ENCODE results near the gene CALML4.
"Not testable (repeated sequence)": the region's sequence is repeated elsewhere in the genome, so short reads cannot be mapped to it uniquely, and the experiment has no call there.

Gene CALML4, protein sequence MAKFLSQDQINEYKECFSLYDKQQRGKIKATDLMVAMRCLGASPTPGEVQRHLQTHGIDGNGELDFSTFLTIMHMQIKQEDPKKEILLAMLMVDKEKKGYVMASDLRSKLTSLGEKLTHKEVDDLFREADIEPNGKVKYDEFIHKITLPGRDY
- 0 to 1.6 (median 0.19) reads per million in 4 donors for total RNA-seq

DNA sequence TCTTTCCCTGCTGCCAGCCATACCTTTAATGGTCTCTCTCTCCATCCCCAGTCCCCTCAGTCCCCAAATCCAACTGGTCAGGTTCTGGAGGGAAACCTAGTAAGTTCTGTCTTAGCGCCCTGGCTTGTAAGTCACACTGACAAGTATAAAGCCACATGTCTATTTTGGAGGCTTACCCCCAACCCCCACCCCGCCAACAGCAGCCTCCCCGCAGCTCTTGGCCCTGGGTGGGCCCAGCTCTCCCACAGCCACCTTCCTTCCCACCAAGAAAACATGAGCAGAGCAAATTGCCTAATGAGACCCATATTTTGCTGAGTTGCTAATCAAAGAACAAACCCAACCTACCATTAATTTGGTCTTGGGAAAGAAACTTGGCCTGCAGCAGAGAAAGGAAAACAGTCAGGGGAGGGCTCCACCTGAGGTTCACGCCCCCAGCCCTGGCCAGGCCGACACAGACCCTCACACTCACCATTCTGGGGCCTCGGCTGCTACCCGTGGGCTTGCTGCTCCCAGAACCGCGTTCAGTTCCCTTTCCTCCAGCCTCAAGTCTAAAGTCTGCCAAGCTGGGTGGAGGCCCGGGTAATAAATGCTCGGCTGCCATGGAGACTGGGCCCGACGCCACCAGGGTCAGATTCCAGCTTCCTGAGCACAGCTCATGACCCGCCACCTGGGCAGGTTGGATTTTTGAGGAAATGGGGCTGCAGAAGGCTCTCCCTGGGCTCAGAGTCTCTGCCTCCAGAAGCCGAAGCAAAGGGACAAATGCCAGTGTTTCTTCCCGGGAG is at the start of gene CALML4:
CALML4 (minus strand) TSS at position 557 of the 782 bp plus-strand sequence; CDS start at position 472, 85 bp downstream.
- no peak for DNase-seq

DNA sequence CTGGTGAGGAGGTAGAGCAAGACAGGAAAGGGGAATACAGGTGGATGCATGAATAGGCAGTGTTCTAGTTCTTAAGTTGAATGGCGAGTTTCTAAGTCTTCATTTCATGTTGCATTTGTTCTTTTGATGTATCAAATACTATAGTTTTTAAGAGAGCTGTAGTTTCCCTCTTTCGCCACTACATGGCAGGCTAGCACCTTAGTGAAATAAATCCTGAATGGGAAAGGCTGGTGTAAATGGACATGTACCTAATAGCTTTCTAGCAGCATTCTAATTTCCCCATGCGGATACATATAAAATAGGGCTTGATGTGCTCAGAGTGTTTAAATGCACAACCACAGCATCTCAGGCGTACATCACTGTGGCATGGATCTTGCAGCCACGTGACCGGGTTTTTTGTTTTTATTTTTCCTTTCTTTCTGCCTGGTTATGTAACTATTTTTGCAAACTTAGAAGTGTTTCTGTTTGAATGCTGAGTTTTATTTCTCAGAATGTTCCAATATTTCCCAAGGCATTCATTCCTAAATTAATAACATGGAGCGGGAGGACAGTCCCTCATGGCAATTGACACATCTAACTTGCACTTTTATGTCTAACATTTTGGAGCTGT is 47.9 kb upstream of the CALML4 start:
- peak in 3 of 5 donors; percentile 18 to 50 (median 30) for DNase-seq

DNA sequence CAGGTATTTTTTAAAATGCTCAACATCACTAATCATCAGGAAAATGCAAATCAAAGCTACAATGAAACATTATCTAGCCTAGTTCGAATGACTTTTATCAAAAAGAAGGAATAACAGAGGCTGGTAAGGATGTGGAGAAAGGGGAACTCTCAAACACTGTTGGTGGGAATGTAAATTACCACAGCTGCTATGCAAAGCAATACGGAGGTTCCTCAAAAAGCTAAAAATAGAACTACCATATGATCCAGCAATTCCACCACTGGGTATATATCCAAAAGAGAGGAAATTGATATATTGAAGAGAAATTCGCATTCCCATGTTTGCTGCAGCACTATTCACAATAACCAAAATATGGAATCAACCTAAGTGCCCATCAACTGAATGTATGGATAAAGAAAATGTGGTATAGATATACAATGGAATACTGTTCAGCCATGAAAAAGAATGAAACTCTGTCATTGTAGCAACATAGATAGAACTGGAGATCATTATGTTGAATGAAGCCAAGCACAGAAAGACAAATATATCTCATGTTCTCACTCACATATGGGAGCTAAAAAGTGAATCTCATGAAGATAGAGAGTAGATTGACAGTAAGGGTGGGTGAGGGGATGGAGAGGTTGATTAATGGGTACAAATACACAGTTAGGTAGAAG is 44.1 kb upstream of the CALML4 start:
- no peak for DNase-seq

DNA sequence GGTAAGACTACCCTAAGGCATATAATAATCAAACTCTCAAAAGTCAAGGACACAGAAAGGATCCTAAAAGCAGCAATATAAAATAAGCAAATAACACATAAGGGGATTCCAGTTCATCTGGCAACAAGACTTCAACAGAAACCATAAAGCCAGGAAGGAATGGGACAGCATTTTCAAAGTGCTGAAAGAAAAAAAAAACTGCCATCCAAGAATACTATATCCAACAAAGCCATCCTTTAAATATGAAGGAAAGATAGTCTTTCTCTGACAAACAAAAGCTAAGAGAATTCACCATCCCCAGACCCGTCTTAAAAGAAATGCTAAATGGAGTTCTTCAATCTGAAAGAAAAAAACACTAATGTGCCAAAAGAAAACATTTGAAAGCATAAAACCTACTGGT is 39.1 kb upstream of the CALML4 start:
- DNase-seq = no peak

DNA sequence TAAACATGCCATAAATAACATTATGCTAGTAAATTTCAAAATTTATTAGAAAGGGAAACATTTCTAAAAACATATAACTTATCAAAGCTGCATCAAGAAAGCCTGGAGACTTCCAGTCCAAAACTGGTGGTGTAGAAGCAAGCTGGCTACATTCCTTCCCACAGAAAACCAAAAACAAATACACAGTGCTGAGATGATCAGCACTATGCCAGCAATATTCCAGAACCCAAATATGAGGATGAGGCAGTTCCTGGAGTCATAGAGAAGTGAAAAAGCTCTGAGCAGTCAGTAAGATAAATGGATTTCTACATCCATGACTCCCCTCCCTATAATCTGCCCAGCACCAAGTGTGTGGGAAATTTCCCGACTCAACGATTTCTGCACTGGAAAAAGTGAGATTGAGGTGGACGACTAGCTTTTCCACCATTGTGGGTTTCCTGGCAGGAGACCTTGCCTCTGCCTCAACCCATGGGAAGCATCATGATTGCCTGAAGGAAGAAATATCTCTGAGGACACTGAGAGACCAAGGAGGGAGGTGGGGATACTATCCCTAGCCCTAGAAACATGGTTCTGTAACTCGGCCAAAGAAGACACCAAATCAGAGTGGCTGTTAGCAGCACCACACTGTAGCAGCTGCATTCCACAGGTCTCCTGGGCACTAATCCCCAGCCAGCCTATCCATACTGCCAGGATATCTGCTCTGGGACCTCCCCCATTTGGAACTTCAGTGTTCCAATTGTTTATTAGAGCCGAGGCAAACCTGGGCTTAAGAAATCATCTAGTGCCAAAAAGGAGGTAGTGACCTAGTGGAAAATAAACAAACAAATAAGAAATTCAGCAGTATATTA is 36.2 kb upstream of the CALML4 start:
- no peak for DNase-seq

DNA sequence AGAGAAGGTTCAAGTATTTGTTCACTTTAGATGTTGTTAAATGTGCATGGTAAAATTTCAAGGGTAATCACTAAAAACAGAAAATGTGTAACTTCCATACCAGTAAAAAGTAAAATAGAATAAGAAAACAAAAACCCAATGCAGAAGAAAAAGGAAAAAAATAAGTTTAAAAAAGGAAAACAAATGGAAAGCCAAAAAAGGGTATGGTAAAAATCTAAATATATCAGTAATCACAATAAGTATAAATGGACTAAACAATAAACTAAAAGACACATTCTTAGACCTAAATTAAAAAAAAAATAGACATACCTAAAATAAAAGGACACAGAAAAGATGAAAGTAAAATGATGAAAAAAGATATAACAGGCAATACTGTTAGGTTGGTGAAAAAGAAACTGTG is 33.9 kb upstream of the CALML4 start:
- DNase-seq = no peak

DNA sequence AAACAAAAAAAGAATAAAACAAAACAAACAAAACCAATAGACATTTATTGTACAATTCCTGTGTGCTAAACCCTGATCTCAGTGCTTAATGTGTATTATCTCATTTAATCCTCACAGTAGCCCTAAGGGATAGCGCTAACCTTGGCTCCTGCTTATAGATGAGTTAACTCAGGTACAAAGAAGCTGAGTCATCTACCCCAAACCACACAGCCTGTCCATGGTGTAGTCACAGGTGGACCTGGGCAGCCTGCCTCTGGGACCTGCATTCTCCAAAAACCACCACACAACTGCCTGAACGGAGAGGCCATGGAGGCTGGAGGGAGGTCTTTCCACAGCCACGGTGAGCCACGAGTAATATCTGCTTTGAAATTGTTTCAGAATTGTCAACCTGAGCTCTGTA is 29.9 kb upstream of the CALML4 start:
- no peak for DNase-seq

DNA sequence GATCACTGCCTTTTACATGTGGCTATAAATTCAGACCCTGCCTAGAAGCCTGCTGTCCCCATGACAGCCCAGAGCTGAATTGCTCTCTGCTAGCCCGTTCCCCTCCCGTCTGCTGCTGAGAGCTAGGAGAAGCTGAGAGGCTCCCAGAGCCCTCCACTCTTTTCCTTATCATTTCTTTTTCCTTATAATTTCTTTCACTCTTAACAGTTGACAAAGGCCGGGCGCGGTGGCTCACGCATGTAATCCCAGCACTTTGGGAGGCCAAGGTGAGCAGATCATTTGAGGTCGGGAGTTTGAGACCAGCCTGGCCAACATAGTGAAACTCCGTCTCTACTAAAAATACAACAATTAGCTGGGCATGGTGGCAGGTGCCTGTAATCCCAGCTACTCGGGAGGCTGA is 29.4 kb upstream of the CALML4 start:
- DNase-seq = not testable (repeated sequence)

DNA sequence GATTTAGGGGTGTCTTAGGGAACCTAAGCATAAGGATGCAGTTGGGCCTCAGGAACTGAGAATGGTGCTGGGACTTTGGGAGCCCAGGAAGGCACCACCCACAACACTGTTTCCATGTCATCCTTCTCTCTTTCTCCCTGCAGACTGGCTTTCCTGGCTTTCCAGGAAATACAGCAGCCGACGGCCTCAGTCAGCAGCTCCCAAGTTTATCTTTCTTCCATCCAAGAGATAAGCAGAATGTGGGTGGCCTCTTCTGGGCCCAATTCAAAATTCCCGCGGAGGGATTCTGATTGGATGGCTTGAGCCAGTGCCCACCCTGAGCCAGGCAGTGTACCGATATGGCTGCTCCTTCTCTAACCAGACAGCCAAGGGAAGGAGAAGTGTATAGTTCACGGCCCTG is 28.9 kb upstream of the CALML4 start:
- no peak for DNase-seq

DNA sequence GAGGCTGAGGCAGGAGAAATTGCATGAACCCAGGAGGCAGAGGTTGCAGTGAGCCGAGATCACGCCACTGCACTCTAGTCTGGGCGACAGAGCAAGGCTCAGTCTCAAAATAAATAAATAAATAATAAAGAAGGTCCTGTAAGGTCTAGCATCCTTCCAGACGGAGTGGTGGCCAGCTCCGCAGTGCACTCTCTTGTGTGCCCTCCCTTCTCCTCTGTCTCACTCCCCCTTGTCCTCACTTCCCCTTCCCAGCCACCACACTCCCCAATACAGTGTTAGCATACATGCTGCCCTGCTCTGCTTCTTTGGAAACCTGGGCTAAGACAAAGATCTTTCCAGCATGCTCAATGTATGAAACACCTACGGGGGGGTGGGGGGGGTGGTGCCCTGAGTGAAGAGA is 27.8 kb upstream of the CALML4 start:
- no peak for DNase-seq

DNA sequence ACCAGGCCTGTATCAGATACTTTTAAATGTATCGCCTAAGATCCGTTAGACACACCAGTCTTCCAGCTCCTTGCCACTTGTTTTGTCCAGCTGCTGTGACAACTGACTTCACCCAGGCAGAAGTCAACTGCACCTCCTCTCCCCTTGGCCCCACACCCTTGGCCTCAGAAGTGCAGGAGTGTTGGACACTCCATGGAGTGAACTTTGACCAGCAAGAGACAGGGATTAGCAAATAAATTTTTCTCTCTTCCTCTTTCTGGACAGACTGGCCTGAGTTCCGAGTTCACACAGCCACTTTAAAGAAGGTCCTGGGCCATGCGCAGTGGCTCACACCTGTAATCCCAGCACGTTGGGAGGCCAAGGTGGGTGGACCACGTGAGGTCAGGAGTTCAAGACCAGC is 27.3 kb upstream of the CALML4 start:
- no peak for DNase-seq

DNA sequence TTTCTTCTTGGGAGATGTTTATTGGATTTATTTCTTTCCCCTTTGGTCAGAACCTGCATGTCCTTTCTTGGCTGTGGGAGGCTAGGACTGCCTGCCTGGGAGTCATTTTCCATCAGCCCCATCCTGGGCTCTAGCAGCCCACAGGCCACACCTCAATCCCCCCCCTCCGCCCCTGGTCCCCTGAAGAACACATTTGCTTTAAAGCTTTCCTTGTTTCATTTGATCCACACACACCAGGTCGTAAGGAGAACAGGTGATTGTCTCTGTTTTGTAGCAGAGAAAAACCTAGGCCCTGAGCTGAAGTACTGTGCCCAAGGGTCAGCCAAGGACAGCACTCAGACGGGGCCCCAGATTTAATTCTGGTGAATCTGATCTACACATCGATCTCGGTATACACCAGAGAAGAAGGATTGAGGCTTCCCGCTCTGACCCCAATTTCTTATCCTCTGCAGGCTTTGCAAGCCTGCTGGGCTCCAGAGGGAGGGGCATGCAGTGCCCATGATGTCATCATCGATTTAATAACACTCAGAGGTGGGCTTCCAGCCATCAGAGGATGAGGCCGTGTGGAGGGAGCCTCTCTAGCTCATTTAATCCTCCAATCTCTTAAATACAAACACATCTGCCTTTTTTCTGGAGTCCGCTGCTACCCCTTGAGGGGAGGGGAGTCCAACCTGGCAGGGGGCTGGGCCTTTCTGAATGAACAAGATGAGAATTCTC is 26.1 kb upstream of the CALML4 start:
- no peak for DNase-seq

DNA sequence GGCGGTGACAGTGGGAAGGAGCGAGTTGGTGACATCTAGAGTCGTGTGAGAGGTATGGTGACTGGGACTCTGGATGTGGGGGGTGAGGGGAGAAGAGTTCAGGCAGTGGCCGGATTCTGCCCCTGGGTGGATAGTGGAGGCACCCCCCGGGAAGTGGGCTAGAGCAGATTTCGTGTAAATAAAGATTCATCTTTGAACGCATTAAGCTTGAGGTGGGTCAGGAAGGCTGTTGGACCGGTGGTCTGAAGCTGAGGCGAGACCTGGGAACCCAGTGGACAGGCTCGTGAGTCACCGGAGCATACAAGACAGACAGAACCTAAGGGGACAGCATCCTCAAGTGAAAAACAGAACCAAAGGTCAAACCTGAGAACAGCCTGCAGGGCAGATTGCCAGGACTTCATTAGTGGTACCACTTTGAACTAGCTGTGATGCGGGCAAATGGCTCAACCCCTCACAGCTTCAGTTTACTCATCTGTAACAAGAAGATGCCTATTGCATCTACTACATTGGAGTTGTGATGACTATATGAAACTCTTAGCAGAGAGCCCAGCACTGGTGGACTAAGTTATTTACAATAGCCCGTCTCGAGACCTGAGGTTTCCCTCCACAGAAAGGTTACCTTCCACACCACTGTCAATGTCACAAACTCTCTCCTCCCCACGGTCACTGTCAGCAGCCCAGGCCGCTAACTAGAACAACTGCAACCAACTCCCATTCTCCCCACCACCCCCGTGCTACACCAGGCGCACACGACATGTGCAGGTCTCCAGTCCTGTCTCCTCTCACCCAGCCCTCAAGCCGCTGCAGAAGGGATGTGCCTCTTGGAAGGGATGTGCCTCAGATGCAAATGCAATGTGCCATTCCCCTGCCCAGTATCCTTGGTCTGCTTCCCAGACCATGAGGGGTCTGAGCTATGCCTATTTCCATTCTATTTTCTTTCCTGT is 25.3 kb upstream of the CALML4 start:
- no peak for DNase-seq

DNA sequence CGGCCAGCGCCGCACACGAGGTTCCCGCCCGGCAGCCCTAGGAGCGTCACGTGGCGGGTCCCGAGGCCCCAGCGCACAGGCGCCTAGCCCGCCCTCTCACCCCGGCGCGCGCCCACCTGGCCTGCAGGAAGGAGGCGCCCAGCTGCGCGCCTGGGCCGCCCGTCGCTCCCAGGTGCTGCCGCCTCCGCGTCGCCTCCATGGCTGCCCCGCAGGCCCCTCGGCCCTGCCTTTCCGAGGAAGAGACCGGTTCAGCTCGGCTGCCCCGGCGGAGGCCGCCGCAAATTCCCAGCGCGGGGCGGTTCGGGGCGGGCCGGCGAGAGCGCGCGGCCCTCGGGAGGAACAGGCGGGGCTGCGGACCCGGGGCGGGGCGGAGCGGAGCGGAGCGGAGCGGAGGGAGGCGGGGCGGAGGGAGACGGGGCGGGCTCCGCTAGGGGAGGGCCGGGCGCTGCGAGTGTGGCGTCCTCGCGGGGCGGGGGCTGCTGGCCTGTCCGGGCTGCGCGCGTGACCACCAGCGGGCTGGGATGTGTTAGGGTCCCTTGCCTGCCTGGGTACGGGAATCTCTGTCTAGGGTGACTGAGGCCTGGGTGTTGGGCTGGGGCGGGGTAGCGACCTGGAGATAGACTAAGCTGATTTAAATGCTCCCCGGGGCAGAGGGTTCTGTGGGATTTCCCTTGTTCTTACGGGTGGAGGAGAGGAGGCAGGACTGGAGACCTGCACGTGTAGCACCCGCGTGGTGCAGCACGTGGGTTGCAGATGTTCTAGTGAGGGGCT is 24.4 kb upstream of the CALML4 start, which contains the start of gene CLN6:
CLN6 (minus strand) TSS at position 343 of the 771 bp plus-strand sequence; CDS start at position 199, 144 bp downstream.
- DNase-seq = peak; percentile 62 to 79 (median 72)

DNA sequence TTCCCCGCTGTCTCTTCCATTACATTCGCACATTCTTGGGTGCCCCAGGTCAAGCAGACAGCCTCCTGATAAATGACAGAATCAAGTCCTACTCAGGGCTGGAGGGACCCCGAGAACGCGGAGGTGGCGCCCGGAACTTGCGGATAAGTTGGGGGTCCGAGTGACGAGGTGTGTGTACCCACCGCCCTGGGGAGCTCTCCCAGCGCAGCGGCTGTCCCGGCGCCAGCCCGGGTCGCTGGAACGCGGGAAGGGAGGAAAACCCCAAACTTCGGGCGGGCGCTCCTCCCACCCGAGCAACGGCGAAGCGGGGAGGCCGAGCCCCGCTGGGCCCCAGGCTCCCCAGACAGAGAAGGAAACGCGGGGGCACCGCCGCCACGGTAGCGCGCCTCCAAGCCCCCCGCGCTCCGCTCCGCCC is 23.8 kb upstream of the CALML4 start:
- peak in 1 of 5 donors; percentile 21 for DNase-seq

DNA sequence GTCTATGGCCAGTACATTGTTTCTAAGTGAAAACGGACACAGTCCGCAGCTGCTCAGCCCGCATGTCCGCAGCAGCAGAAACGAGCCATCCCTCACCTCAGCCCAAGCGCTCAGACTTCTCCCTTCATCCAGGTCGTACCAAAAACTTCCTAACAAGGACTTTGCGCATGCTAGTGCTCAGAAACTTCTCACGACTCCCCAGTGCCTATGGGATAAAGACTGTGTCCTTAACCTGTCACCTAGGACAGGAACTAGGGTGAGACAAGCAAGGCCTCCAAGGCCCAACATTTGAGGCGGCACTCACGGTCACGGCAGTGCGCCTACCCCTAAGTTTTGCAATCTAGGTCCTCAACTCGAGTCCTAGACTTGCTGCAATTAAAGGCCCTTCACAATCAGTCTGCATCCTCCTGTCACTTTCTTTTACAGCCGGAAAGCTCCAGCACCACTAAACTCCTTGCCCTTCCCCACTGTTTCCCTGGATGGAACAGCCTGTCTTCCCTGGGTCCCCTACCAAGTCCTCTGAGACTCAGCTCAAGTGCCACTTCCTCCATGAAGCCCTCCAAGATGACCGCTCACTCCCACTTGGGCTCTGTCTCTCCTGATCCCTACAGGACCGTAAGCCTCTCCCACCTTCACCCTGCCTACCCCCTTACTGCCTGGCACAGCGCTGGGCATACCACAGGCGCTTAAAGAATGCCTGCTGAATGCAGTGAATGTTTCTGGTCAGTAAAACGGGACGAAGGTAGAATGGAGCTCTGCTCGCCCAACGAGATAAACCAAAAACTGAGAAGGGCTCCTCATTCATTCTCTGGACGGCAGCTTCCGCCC is 23.2 kb upstream of the CALML4 start:
- DNase-seq = no peak

DNA sequence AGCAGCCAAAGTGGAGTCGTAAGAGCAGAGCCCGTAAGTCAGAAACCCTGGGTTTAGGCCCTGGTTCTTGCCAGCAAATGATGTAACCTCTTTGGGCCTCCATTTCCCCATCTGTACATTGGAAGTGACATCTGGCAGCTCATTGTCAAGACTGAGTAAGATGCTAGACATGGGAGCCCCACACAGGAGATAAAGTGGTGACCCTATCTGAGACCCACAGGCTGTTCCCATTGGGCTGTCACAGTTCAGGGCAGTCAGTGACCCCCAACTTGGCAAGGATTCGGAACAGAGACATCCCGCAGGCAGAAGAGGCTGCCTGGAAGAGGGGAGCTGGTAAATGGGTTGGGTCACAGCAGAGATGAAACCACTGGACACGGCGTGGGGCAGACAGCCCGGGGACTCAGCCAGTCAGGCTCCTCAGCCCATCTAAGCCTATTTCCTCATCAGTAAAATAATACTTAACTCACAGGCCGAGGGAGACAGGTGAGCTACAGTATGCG is 22.6 kb upstream of the CALML4 start:
- no peak for DNase-seq

DNA sequence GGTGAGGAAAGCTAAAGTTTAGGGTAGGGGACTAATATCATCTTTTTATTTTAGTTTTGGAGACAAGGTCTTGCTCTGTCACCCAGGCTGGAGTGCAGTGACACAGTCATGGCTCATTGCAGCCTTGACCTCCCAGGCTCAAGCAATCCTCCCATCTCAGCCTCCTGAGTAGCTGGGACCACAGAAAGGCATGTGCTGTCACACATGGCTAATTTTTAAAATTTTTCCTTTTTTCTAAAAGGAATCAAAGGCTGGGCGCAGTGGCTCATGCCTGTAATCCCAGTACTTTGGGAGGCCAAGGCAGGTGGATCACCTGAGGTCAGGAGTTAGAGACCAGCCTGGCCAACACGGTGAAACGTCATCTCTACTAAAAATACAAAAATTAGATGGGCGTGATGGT is 20.3 kb upstream of the CALML4 start:
- not testable (repeated sequence) for DNase-seq
